GM18870 (cell line): Measurements from ENCODE around the gene IGFN1.

ENCODE experiments used
- ATAC-seq: cut with Tn5 transposase; IDR thresholded peaks from one replicate; pipeline ENCODE4 v1.9.1; 2021; ENCODE audit warnings: moderate library complexity; ENCODE audit not compliant: unreplicated experiment

The IGFN1 gene

GRCh38 chr1:201261771-201262547, 71.3 kb downstream of the IGFN1 start:
- no peak for ATAC-seq

GRCh38 chr1:201262963-201263608, 72.5 kb downstream of the IGFN1 start:
- ATAC-seq, result no peak

- ATAC-seq, result no peak
These were observed 73.4 kb downstream of the IGFN1 start for GRCh38 chr1:201264072-201264471.

- no peak for ATAC-seq
These were observed 73.9 kb downstream of the IGFN1 start for GRCh38 chr1:201264554-201264953.

- ATAC-seq, result no peak
These were observed 75.1 kb downstream of the IGFN1 start for GRCh38 chr1:201265756-201266155.

- no peak for ATAC-seq
These were observed 75.7 kb downstream of the IGFN1 start for GRCh38 chr1:201266276-201266675.

GRCh38 chr1:201266774-201267173, 76.2 kb downstream of the IGFN1 start:
- no peak for ATAC-seq

DNA sequence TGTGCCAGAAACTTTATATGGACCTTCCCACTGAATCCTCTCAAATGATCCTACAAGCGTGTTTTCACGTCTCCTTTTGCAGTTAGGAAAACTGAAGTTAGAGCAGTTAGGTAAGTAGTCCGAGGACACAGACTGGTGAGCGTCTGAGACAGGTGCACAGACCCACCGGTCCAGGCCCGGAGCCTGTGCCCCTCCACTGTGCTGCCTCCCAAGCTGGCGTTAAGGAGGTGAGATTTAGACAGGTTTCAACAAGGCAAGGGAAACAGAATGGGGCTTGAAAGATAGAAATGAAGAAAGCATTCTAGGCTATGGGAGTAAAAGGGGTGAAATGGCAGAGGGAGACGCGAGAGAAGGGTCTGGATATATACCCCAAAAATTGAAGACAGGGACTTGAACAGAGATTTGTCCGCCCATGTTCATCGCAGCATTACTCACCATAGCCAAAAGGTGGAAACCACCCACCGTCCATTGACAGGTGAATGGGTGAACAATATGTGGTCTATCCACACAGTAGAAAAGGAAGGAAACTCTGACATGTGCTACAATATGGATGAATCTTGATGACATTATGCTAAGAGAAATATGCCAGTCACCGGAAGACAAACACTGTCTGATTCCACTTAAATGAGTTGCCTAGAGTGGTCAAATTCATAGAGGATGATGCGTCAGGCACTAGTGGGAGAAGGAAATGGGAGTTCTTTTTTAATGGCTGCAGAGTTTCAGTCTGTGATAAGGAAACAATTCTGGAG, 77.0 kb downstream of the IGFN1 start:
- no peak for ATAC-seq

GRCh38 chr1:201268604-201269151, 78.1 kb downstream of the IGFN1 start:
- ATAC-seq, result no peak

DNA sequence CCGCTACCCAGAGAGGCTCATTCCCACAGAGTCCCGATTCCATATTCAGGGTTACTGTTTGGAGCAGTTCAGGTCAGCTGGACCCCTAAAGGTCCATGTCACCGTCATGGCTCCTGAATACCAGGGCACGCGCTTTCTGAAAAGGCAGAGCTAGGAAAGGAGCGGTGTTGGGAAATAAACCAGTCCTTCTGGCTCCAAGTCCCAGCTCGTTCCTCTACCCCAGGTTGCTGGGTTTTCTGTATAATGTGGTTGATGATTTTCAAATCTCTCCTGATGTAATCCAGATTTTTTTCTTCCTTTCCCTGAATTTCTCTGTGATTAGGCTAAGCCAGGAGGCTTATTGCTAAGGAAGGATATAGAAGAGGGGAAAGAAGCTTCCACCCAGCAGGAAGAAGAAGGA, 78.7 kb downstream of the IGFN1 start:
- ATAC-seq, result no peak

- ATAC-seq, result no peak
These were observed 79.3 kb downstream of the IGFN1 start for GRCh38 chr1:201269900-201270410.

DNA sequence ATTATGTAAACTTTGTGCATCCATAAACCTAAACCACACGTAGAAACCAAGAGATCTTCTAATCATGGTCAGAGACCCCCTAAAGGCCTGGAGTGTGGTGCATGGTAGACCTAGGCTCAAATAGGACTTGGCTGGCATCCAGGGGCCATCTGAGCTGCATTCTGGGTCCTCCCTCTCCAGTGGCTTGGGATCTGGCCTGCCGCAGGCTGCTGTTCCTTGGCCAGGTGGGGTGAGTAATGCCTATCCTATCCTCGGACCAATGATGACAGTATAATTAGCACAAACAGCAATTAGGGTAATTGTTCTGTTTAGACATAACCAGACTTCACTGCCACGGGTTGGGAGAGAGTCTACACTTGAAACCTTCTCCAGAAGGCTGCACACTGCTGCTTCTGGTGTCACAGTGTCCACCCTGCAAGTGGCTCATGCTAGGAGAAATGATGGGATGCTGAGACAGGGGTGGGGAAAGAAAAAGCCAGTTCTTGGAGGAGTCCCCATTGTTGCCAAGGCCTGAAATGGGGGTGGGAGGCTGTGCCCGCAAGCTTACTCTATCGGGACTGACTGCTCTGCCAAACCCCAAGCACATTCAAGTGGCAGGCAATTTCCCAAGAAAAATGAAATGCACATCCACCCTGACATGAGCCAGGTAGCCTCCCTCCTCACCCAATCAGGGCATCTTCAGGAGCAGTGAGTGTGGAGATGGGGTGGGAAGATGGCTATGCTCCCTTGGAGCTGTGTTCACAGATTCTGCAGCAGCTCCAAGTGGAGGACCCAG, 80.2 kb downstream of the IGFN1 start:
- ATAC-seq, result no peak

- no peak for ATAC-seq
These were observed 82.2 kb downstream of the IGFN1 start for GRCh38 chr1:201272799-201273198.

- no peak for ATAC-seq
These were observed 84.1 kb downstream of the IGFN1 start for GRCh38 chr1:201274616-201275252.

DNA sequence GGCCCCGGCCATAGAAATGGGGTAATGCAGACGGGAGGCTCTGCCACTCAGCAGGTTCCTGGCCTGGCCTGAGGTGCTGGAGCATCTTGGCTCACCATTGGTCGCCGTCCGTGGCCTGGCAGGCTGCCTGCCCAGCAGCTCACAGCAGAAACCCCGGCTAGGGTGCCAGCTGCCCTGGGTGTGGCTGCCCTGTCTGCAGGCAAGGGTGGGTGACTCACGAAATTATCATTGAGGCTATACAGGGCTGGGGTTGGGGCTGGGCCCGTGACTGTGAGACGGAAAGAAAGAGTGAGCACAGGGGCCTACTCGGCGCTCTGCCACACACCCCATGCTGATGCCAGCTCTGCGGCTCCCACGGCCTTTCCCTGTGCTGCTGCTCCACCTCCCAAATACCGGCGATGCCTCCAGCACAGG, 84.6 kb downstream of the IGFN1 start:
- no peak for ATAC-seq

DNA sequence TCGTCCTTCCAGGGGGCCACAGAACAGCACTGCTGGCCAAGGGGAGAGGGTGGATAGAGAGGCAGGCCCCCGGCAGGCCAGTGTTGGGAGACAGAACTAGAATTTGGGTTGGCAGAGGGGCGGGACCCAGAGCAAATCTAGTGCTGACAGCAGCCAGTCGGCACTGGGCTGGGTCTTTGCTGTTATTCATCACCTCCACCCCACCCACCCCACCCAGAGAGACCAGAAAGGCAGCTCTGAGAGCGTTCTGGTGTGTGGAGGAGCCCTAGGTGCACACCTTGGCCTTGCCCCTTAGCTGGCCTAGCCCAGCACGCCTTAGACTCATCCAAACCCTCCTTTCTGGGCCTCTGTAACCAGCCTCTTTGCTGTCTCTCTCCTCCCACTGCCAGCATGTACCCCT, 86.3 kb downstream of the IGFN1 start:
- ATAC-seq, result no peak

DNA sequence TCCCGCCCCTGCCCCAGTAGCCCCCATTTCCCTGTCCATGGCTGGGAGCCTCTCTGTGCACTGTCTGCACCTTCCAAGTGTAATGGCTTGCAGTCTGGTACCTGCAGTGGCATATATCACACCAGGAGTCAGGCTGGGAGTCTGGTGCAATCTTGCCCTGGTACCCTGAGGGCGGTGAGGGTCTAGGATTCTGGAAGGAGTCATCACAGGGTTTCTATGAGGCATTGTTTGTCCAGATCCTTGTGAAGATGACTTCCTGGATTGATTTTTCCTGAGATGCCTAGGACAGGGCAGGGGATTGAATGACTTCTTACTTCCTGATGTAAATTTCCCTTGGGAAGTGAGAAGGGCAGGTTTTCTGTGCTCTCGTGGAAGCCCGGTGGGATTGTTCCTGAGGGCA, 86.8 kb downstream of the IGFN1 start:
- no peak for ATAC-seq
